Colonic mucosa (tissue), 4 donors: ENCODE data around the gene LMF1. TPM values are rescaled to one million over a fixed set of nuclear protein-coding genes. Genes with fewer than 3 reads are reported as not detected.
"Not testable (repeated sequence)": the region's sequence is repeated elsewhere in the genome, so short reads cannot be mapped to it uniquely, and the experiment has no call there.

Experiments
- DNase-seq: peaks from one replicate; pipeline ENCODE4 v3.0.0-alpha.2; 2020
- H3K27ac ChIP-seq: fragments of 200-600 bp; one replicate; pipeline ENCODE4 v1.8.0; 2021
- H3K27me3 ChIP-seq: fragments of 200-600 bp; one replicate; pipeline ENCODE4 v1.8.0; 2021
- H3K36me3 ChIP-seq: fragments of 200-600 bp; one replicate; pipeline ENCODE4 v1.8.0; 2021
- H3K4me1 ChIP-seq: fragments of 200-600 bp; one replicate; pipeline ENCODE4 v1.8.0; 2021; ENCODE audit warnings: mild to moderate bottlenecking
- H3K4me3 ChIP-seq: fragments of 200-600 bp; one replicate; pipeline ENCODE4 v1.8.0; 2021
- H3K9ac ChIP-seq, 2 donors: one replicate each; pipeline ENCODE4 v1.7.0; 2013; ENCODE audit warnings: control low read depth in 2 of 2, low read depth in 2 of 2, low read length in 2 of 2
- H3K9me3 ChIP-seq: fragments of 200-600 bp; one replicate; pipeline ENCODE4 v1.8.0; 2021
- CTCF ChIP-seq: fragments of 200-600 bp; IDR thresholded peaks from one replicate; pipeline ENCODE4 v1.8.0; 2022; ENCODE audit warnings: antibody characterized with exemption, mild to moderate bottlenecking
- intact Hi-C: fragments of 100-400 bp; cut with DNase I; formaldehyde crosslinking; loops from one replicate; pipeline ENCODE4 v1.14.1; 2022
- total RNA-seq, 2 donors: library from RNA; stranded (reverse); fragmentation: NEBNext Ultra II Directional in 1 of 2; extraction: Animal tissue kit (Norgen Biotek cat#: 25700) in 1 of 2; gene quantifications; one replicate each; pipeline ENCODE4 v1.2.1, GENCODE V29; 2021
- donor health status: healthy.
- donor health status: DM: no; HTN: no; CAD: no.
- donor health status: DM: no; HTN: no; CAD: no.

Gene LMF1
- total RNA-seq, 2 donors from 2014 or later: 8.4 to 12.8 TPM

- TF ChIP-seq CTCF: no peak
- no peak for DNase-seq
- no peaks in the 10 kb centered on the region for H3K9me3 ChIP-seq
- no peak overlapping the region for H3K4me3 ChIP-seq
- no peaks in the 10 kb centered on the region for H3K36me3 ChIP-seq
- H3K27ac ChIP-seq: no peak overlapping the region
- H3K27me3 ChIP-seq: no peaks in the 10 kb centered on the region
- no peak overlapping the region for H3K9ac ChIP-seq
- no peaks in the 10 kb centered on the region for H3K4me1 ChIP-seq
- intact Hi-C loops: no loop called here
Measured at GRCh38 chr16:889586-889985, 81.2 kb downstream of the LMF1 start.

- no peaks in the 10 kb centered on the region for H3K4me1 ChIP-seq
- no peaks in the 10 kb centered on the region for H3K27me3 ChIP-seq
- no peak overlapping the region for H3K4me3 ChIP-seq
- H3K36me3 ChIP-seq: no peaks in the 10 kb centered on the region
- no peaks in the 10 kb centered on the region for H3K9me3 ChIP-seq
- no peak for TF ChIP-seq CTCF
- H3K27ac ChIP-seq: no peak overlapping the region
- H3K9ac ChIP-seq: no peak overlapping the region
- DNase-seq: no peak
- intact Hi-C loops: no loop called here
Measured at GRCh38 chr16:888901-889570, 81.7 kb downstream of the LMF1 start.

GRCh38 chr16:888456-888855 lies 82.3 kb downstream of the LMF1 start:
- H3K36me3 ChIP-seq, H3K27ac ChIP-seq, H3K27me3 ChIP-seq, H3K4me1 ChIP-seq, intact Hi-C loops, H3K9me3 ChIP-seq, H3K9ac ChIP-seq, H3K4me3 ChIP-seq, DNase-seq: not testable (repeated sequence)

GRCh38 chr16:887846-888245 lies 82.9 kb downstream of the LMF1 start:
- no peaks in the 10 kb centered on the region for H3K9me3 ChIP-seq
- no peak for DNase-seq
- no peaks in the 10 kb centered on the region for H3K27me3 ChIP-seq
- H3K9ac ChIP-seq: no peak overlapping the region
- no peak overlapping the region for H3K4me3 ChIP-seq
- H3K36me3 ChIP-seq: no peaks in the 10 kb centered on the region
- no peak overlapping the region for H3K27ac ChIP-seq
- TF ChIP-seq CTCF: no peak
- intact Hi-C loops: no loop called here
- no peaks in the 10 kb centered on the region for H3K4me1 ChIP-seq

- no peak for DNase-seq
- Histone ChIP-seq H3K4me3 (no peak overlapping the region), H3K9ac (no peak overlapping the region)
Measured at GRCh38 chr16:886802-887731, 83.7 kb downstream of the LMF1 start.

More at GRCh38 chr16:886802-887731, 83.7 kb downstream of the LMF1 start:
- no peaks in the 10 kb centered on the region for H3K9me3 ChIP-seq
- no peak overlapping the region for H3K27ac ChIP-seq
- intact Hi-C loops: no loop called here
- no peaks in the 10 kb centered on the region for H3K27me3 ChIP-seq
- TF ChIP-seq CTCF: no peak
- no peaks in the 10 kb centered on the region for H3K4me1 ChIP-seq
- no peaks in the 10 kb centered on the region for H3K36me3 ChIP-seq
